Measurements from ENCODE around the gene PDZRN4. TPM values are rescaled to one million over a fixed set of nuclear protein-coding genes. Genes with fewer than 3 reads are reported as not detected.

Gene PDZRN4
- total and polyA plus RNA-seq, 10 donors, result 0.07 to 0.77 (median 0.29) TPM; not detected in 2

GRCh38 chr12:41441180-41441579, 253.1 kb downstream of the PDZRN4 start:
- H3K27ac ChIP-seq, result no peak overlapping the region
- TF ChIP-seq CTCF (IDR thresholded peaks at IDR 0.05 in 8 of 11, conservative IDR thresholded peaks at IDR 0.05 in 3 of 11) (no peak), POLR2A (IDR thresholded peaks at IDR 0.05) (no peak), POLR2AphosphoS5 (IDR thresholded peaks at IDR 0.05) (no peak)
- H3K27me3 ChIP-seq (replicated peaks in 1 of 7), result no peaks in the 10 kb centered on the region
- H3K4me3 ChIP-seq, result no peak overlapping the region
- intact Hi-C loops (cut with DNase I; ENCODE audit: low total_unique reads), result no loop called here
- no peak for DNase-seq
- no peaks in the 10 kb centered on the region for H3K9me3 ChIP-seq
- no peaks in the 10 kb centered on the region for H3K36me3 ChIP-seq
- peaks cover 0 to 3% (median 0%) of the 10 kb centered on the region in 6 donors for H3K4me1 ChIP-seq

GRCh38 chr12:41442896-41443295, 254.8 kb downstream of the PDZRN4 start:
- no peaks in the 10 kb centered on the region for H3K27me3 ChIP-seq (replicated peaks in 1 of 7)
- H3K36me3 ChIP-seq, result no peaks in the 10 kb centered on the region
- DNase-seq, result no peak
- TF ChIP-seq POLR2AphosphoS5 (IDR thresholded peaks at IDR 0.05) (no peak), POLR2A (IDR thresholded peaks at IDR 0.05) (no peak), CTCF (IDR thresholded peaks at IDR 0.05 in 8 of 11, conservative IDR thresholded peaks at IDR 0.05 in 3 of 11) (no peak)
- no peak overlapping the region for H3K27ac ChIP-seq
- no peak overlapping the region for H3K4me3 ChIP-seq
- no peaks in the 10 kb centered on the region for H3K9me3 ChIP-seq
- intact Hi-C loops (cut with DNase I; ENCODE audit: low total_unique reads), result no loop called here
- H3K4me1 ChIP-seq, result peaks cover 0 to 2% (median 0%) of the 10 kb centered on the region in 6 donors

DNA sequence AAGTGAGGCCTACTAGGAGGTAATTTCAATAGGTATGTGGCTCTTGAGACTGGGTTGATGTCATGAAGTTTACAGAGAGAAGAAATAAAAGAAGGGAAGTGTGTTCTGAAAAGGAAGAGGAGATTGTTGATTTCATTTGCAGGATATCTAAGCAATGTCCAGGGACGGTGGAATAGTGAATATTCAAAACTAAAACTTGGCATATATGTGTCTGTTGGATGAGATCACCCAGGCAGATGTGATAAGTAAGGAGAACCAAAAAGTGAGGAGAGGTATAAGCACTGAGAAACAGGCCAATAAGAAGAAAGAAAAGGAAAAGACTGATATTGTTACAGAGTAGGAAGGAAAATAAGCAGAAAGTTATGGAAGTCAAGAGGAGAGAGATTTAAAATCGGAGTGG, 255.6 kb downstream of the PDZRN4 start:
- WGBS, 5 donors, result 32 to 57% (median 41%) methylated on average over 2 of the region's 2 CpGs
- no peaks in the 10 kb centered on the region for H3K27me3 ChIP-seq (replicated peaks in 1 of 7)
- intact Hi-C loops (cut with DNase I; ENCODE audit: low total_unique reads), result no loop called here

DNA sequence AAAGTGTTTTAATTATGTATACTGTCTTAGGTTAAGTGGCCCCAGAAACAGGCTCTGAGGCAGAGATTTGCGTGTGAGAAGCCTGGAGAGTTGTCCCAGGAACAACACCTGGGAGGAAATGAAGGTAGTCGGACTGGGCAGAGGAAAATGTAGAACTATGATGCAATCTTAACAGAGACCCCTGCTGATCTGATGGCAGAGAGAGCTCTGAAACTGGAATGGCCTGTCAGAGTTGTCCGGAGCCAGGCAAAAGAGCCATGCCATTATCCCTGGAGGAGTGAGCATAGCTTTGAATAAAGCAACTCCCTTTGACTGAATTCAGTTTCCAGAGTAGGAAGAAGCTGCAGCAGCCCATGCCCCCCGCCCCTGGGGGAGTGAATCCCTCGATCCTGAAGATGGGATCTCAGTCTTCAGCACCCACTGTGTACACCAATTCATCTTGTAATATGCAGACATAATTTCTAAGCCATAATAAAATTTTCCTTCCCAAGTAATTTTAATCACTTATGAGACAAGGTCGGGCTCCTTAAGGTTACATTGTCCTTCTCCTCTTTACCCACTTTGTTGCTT, 264.8 kb downstream of the PDZRN4 start:
- no peaks in the 10 kb centered on the region for H3K36me3 ChIP-seq
- H3K9me3 ChIP-seq, result no peaks in the 10 kb centered on the region
- H3K27ac ChIP-seq, result no peak overlapping the region
- whole genome bisulfite sequencing, 5 donors, result 56 to 78% (median 60%) methylated on average over 6 of the region's 6 CpGs
- TF ChIP-seq POLR2A (IDR thresholded peaks at IDR 0.05) (no peak), CTCF (IDR thresholded peaks at IDR 0.05 in 8 of 11, conservative IDR thresholded peaks at IDR 0.05 in 3 of 11) (no peak), POLR2AphosphoS5 (IDR thresholded peaks at IDR 0.05) (no peak)
- H3K4me1 ChIP-seq, result no peaks in the 10 kb centered on the region
- no peaks in the 10 kb centered on the region for H3K27me3 ChIP-seq (replicated peaks in 1 of 7)
- no peak overlapping the region for H3K4me3 ChIP-seq
- DNase-seq, result no peak
- intact Hi-C loops (cut with DNase I; ENCODE audit: low total_unique reads), result no loop called here

More for the DNA sequence above, 255.6 kb downstream of the PDZRN4 start:
- Histone ChIP-seq H3K4me1 (no peaks in the 10 kb centered on the region), H3K9me3 (no peaks in the 10 kb centered on the region), H3K36me3 (no peaks in the 10 kb centered on the region), H3K27ac (no peak overlapping the region), H3K4me3 (no peak overlapping the region)
- no peak for DNase-seq
- TF ChIP-seq POLR2A (IDR thresholded peaks at IDR 0.05) (no peak), POLR2AphosphoS5 (IDR thresholded peaks at IDR 0.05) (no peak), CTCF (IDR thresholded peaks at IDR 0.05 in 8 of 11, conservative IDR thresholded peaks at IDR 0.05 in 3 of 11) (no peak)

All from spleen (tissue), 11 donors.